K562 (cell line): ENCODE measurements around the gene FKBP8. TPM values are rescaled to one million over a fixed set of nuclear protein-coding genes. Genes with fewer than 3 reads are reported as not detected.

Source experiments
- AFF4 ChIP-seq: sonication (generic); formaldehyde crosslinking; IDR thresholded peaks from 2 replicates; pipeline ENCODE4 v1.8.0; 2023; ENCODE audit warnings: mild to moderate bottlenecking, missing genetic modification reagents
- ARNT ChIP-seq, 2 experiments: fragments of 450-650 bp; IDR thresholded peaks; 2 replicates each; pipeline ENCODE4 v1.6.1; 2016; ENCODE audit warnings: mild to moderate bottlenecking in 1 of 2
- CCAR2 ChIP-seq: fragments of 200-400 bp; formaldehyde crosslinking; IDR thresholded peaks from 2 replicates; pipeline ENCODE4 v1.6.1; 2017; ENCODE audit warnings: mild to moderate bottlenecking, low read depth, low read length
- CCNT2 ChIP-seq: IDR thresholded peaks from 2 replicates; pipeline ENCODE4 v1.6.1; 2011; ENCODE audit warnings: borderline replicate concordance, low read depth, mild to moderate bottlenecking, moderate library complexity, mixed read lengths, low read length; ENCODE audit not compliant: insufficient read length; ENCODE audit errors: extremely low read depth
- COPS2 ChIP-seq: fragments of 450-650 bp; conservative IDR thresholded peaks from 2 replicates; pipeline ENCODE4 v1.6.1; 2016; ENCODE audit warnings: mild to moderate bottlenecking, moderate library complexity
- CREB1 ChIP-seq, 2 experiments: sonication (generic) in 1 of 2; formaldehyde crosslinking in 1 of 2; IDR thresholded peaks; 2 replicates each; pipeline versions ENCODE4 v1.6.1 to v1.8.0; 2012 to 2022; ENCODE audit warnings: inconsistent platforms in 1 of 2, mild to moderate bottlenecking in 1 of 2, missing genetic modification reagents in 1 of 2, moderate library complexity in 1 of 2
- FOXA1 ChIP-seq: fragments of 450-650 bp; IDR thresholded peaks from 2 replicates; pipeline ENCODE4 v1.6.1; 2016; ENCODE audit warnings: mild to moderate bottlenecking, borderline replicate concordance
- HDAC3 ChIP-seq: fragments of 450-650 bp; IDR thresholded peaks from 2 replicates; pipeline ENCODE4 v1.6.1; 2018; ENCODE audit warnings: borderline replicate concordance, mild to moderate bottlenecking, moderate library complexity; ENCODE audit not compliant: partially characterized antibody
- IRF2 ChIP-seq: sonication (generic); formaldehyde crosslinking; IDR thresholded peaks from 2 replicates; pipeline ENCODE4 v1.8.1; 2022; ENCODE audit warnings: mild to moderate bottlenecking, missing genetic modification reagents
- KLF16 ChIP-seq: IDR thresholded peaks from 2 replicates; pipeline ENCODE4 v1.6.1; 2016; ENCODE audit warnings: antibody characterized with exemption
- NEUROD1 ChIP-seq: fragments of 150-350 bp; IDR thresholded peaks from 2 replicates; pipeline ENCODE4 v1.6.1; 2014; ENCODE audit warnings: borderline replicate concordance, low read length, low read depth; ENCODE audit not compliant: partially characterized antibody
- PHF20 ChIP-seq: fragments of 450-650 bp; IDR thresholded peaks from 2 replicates; pipeline ENCODE4 v1.6.1; 2018; ENCODE audit not compliant: partially characterized antibody
- POLR2G ChIP-seq: fragments of 200-400 bp; formaldehyde crosslinking; IDR thresholded peaks from 2 replicates; pipeline ENCODE4 v1.6.1; 2017; ENCODE audit warnings: low read depth, mild to moderate bottlenecking, antibody characterized with exemption, low read length, moderate library complexity
- polyA plus RNA-seq, 8 experiments: library from polyadenylated mRNA; depleted of rRNA in 4 of 8; stranded (reverse) in 5 of 8; unstranded in 3 of 8; fragments of >200 nt; fragmentation: Nextera tagmentation in 2 of 8; fragmentation: Illumina TruSeq in 1 of 8; extraction: Ambion mirVana in 2 of 8; extraction: Trizol in 1 of 8; gene quantifications; 2 replicates each; pipeline versions ENCODE4 v1.2.1 to v1.2.3, GENCODE V29; 2011 to 2014; ENCODE audit warnings: inconsistent platforms in 1 of 8, missing spikeins in 1 of 8
- total RNA-seq, 7 experiments: library from RNA; depleted of rRNA in 6 of 7; stranded (reverse); fragments of >200 nt in 6 of 7; fragmentation: Illumina TruSeq in 2 of 7; extraction: Trizol in 2 of 7; gene quantifications; 2 replicates each; pipeline versions ENCODE4 v1.2.1 to v1.2.3, GENCODE V29; 2011 to 2021; ENCODE audit warnings: low replicate concordance in 1 of 7
- TF ChIP-seq, protein P1 (sequence below): sonication (generic); formaldehyde crosslinking; IDR thresholded peaks from 2 replicates; pipeline ENCODE4 v1.8.0; 2022; ENCODE audit warnings: missing genetic modification reagents, mild to moderate bottlenecking, moderate library complexity, borderline replicate concordance
- TF ChIP-seq, protein P2 (sequence below): sonication (generic); formaldehyde crosslinking; IDR thresholded peaks from 2 replicates; pipeline ENCODE4 v1.4.0; 2020; ENCODE audit warnings: mild to moderate bottlenecking, missing genetic modification reagents

The FKBP8 gene
- total and polyA plus RNA-seq, 9 of the 15 experiments (the other 6 are each of a cell fraction or from before 2014, with no cell fraction given): 0.46 to 236 (median 104) TPM

DNA sequence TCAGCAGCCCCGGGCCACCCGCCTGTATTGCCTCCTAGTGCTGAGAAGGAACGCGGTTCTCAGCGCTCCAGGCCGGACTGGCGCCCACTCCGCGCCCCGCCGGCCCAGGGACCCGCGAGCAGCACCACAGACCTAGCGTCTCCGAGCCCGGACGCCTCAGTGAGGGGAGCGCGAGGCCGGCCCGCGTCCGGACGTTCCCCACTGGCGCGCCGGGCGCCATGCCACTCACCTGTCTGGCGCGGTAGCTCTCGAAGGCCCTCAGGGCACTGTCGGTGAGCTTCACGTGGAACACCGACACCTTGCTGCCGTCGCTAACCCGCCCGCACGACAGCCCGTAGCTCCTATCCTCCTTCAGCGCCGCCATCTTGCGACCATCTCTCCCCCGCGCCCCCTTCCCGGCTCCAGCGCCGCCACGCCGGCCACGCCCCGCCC lies 21.7 kb downstream of the FKBP8 start, which contains the start of gene ELL (continued):
- TF ChIP-seq FOXA1: no peak
- TF ChIP-seq, protein P1, sequence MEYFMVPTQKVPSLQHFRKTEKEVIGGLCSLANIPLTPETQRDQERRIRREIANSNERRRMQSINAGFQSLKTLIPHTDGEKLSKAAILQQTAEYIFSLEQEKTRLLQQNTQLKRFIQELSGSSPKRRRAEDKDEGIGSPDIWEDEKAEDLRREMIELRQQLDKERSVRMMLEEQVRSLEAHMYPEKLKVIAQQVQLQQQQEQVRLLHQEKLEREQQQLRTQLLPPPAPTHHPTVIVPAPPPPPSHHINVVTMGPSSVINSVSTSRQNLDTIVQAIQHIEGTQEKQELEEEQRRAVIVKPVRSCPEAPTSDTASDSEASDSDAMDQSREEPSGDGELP (CRISPR knock-in tag): no peak
- TF ChIP-seq PHF20: peak; percentile 49
- TF ChIP-seq IRF2 (CRISPR knock-in tag): no peak
- TF ChIP-seq HDAC3: no peak
- TF ChIP-seq ARNT (IDR thresholded peaks at IDR 0.05): no peak
- TF ChIP-seq NEUROD1: no peak
- TF ChIP-seq CREB1 (IDR thresholded peaks at IDR 0.05): no peak
- no peak for TF ChIP-seq CREB1 (CRISPR knock-in tag; IDR thresholded peaks at IDR 0.05)
- no peak for TF ChIP-seq CCNT2
- TF ChIP-seq KLF16: no peak
- TF ChIP-seq COPS2: no peak
- TF ChIP-seq POLR2G: peak; percentile 88
- TF ChIP-seq CCAR2: no peak
- no peak for TF ChIP-seq AFF4 (CRISPR knock-in tag)
- TF ChIP-seq, protein P2, sequence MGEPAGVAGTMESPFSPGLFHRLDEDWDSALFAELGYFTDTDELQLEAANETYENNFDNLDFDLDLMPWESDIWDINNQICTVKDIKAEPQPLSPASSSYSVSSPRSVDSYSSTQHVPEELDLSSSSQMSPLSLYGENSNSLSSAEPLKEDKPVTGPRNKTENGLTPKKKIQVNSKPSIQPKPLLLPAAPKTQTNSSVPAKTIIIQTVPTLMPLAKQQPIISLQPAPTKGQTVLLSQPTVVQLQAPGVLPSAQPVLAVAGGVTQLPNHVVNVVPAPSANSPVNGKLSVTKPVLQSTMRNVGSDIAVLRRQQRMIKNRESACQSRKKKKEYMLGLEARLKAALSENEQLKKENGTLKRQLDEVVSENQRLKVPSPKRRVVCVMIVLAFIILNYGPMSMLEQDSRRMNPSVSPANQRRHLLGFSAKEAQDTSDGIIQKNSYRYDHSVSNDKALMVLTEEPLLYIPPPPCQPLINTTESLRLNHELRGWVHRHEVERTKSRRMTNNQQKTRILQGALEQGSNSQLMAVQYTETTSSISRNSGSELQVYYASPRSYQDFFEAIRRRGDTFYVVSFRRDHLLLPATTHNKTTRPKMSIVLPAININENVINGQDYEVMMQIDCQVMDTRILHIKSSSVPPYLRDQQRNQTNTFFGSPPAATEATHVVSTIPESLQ (CRISPR knock-in tag): no peak
